ENCODE measurements around the gene YIPF2.
"Not testable (repeated sequence)": the region's sequence is repeated elsewhere in the genome, so short reads cannot be mapped to it uniquely, and the experiment has no call there.

YIPF2 gene

DNA sequence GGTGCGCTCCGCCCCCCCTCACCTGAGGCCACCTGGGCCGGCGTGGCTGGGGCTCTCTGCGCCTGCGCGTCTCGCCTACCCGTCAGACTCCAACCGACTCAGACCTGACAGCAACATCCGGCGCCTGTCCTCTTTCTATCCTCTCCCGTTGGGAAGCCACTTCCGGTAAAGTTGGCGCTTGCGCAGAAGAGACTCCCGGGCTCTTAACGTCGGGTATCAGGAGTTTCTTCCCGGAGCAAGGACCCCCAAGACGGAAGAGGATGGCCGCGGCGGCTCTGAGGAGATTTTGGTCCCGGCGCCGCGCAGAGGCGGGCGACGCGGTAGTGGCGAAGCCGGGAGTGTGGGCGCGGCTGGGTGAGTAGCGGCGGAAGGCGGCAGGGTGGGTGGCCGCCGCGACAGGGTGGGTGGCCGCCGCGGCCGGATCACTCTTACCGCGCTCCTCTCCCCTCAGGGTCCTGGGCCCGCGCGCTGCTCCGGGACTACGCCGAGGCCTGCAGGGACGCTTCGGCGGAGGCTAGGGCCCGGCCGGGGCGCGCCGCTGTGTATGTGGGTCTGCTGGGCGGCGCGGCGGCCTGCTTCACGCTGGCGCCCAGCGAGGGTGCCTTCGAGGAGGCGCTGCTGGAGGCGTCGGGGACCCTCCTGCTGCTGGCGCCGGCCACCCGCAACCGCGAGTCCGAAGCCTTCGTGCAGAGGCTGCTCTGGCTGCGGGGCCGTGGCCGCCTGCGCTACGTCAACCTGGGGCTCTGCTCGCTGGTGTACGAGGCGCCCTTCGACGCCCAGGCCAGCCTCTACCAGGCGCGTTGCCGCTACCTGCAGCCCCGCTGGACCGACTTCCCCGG is at the start of gene YIPF2, which contains the start of gene TIMM29:
TSS of gene YIPF2 (minus strand) at position 77 of the 839 bp plus-strand sequence. CDS start 229 bp downstream, outside the sequence.
TSS of gene TIMM29 (plus strand) at position 249 of the 839 bp plus-strand sequence. CDS start at position 261, 12 bp downstream.
- peak; percentile 95 for DNase-seq (ENCODE audit: low read depth)

DNA sequence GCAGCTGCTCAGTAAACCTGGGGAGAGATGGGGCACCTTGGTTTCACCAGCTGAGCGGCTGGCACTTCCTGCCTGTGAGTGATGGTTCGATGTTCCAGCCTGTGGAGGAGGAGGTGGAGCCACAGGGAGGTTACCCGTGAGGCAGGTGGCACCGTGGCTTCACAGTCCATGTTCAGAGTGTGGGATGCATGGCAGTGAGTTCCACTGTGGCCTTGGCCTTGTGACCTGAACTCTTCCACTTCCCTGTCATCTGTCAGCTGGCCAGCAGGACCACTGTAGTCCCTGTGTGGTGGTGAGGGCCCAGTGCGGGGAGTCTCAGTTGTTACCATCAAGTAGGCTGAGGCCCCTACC is 49.3 kb upstream of the YIPF2 start:
- DNase-seq (ENCODE audit: low read depth) = no peak

GRCh38 chr19:10976131-10976892 is 47.9 kb upstream of the YIPF2 start:
- DNase-seq (ENCODE audit: low read depth) = no peak

- no peak for DNase-seq (ENCODE audit: low read depth)
Measured at GRCh38 chr19:10975374-10976130, 47.1 kb upstream of the YIPF2 start.

DNA sequence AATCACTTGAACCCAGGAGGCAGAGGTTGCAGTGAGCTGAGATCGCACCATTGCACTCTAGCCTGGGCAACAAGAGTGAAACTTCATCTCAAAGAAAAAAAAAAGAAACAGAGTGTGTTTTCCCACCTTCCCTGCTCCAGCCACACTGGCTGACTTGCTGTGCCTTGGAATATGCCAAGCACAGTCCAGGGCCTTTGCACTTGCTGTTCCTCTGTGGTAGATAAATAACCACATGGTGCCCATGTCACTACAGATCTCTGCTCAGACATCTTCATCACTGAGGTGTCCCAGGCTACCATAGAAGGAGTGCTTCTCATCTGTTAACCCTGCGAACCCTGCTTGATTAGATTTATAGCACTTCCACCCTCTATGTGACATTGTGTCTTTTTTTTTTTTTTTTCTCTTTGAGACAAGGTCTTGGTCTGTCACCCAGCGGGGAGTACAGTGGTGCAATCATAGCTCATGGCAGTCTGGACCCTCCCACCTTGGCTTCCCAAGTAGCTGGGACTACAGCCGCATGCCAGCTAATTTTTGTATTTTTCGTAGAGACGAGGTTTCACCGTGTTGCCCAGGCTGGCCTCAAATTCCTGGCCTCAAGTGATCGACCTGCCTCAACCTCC is 42.8 kb upstream of the YIPF2 start:
- DNase-seq (ENCODE audit: low read depth) = no peak

- DNase-seq (ENCODE audit: low read depth) = no peak
Measured at GRCh38 chr19:10968527-10969135, 40.2 kb upstream of the YIPF2 start.

DNA sequence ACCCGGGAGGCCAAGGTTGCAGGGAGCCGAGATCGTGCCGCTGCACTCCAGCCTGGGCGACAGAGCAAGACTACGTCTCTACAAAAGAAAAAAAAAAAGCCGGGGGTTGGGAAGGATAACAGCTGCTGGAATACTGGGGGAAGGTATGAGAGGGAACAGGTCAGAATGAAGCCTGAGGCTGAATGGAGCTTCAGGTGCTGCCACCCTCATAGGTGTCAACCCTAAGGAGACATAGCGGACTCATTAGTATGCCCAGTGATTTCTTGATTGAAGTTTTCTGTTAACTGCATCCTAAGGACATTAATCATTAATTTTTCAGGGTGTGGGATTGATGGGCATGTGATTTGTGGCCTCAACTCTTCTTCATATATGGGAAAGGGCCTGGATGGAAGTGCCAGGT is 38.4 kb upstream of the YIPF2 start:
- DNase-seq (ENCODE audit: low read depth) = no peak

GRCh38 chr19:10965398-10965797 is 37.0 kb upstream of the YIPF2 start:
- no peak for DNase-seq (ENCODE audit: low read depth)

DNA sequence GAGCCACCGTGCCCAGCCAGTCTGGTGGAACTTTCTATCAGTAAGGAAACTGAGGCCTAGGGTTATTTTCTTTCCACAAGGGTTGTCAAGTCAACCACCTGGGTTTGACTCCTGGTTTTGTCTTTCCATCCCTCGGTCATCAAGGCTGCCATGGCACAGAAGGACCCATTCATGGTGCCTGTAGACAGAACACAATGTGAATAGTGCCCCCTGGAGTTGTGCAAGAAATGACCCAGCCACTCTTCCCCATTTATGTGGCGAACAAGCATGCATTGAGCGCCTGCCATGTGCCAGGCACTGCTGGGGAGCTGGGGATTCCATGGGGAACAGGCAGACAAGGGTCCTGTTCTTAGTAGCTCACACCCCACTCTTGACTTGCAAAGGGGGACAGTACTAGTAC is 36.5 kb upstream of the YIPF2 start:
- DNase-seq (ENCODE audit: low read depth) = no peak

DNA sequence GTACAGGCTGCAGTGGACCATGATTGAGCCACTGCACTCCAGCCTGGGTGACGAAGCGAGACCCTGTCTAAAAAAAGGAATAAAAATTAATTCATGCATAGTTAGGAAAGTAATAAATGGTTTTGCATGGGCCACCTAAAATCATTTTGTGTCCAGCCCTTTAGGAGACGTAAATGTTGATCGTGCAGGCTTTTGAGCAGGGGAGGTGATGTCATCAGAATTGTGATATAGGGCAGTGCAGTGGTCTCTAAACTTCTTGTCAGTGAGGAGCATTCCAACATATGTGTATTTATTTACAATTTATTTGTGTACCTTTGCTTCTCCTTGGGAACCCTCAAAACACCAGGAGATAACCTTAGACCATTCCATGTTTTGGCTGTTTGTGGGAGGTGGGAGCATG is 35.4 kb upstream of the YIPF2 start:
- no peak for DNase-seq (ENCODE audit: low read depth)

DNA sequence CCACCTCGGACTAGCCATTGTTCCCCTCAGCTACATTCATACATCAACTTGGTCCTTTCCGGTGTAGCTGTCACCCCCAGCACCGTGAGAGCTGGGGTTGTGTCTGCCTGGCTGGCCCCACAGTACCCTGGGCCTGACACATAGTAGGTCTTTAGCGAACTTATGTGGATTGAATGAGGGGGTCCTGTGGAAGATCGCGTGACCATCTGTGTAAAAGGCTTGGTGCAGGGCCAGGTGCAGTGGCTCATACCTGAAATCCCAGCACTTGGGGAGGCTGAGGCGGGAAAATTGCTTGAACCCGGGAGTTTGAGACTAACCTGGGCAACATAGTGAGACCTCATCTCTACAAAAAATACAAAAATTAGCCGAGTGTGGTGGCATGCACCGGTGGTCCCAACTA is 34.4 kb upstream of the YIPF2 start:
- DNase-seq (ENCODE audit: low read depth) = no peak

DNA sequence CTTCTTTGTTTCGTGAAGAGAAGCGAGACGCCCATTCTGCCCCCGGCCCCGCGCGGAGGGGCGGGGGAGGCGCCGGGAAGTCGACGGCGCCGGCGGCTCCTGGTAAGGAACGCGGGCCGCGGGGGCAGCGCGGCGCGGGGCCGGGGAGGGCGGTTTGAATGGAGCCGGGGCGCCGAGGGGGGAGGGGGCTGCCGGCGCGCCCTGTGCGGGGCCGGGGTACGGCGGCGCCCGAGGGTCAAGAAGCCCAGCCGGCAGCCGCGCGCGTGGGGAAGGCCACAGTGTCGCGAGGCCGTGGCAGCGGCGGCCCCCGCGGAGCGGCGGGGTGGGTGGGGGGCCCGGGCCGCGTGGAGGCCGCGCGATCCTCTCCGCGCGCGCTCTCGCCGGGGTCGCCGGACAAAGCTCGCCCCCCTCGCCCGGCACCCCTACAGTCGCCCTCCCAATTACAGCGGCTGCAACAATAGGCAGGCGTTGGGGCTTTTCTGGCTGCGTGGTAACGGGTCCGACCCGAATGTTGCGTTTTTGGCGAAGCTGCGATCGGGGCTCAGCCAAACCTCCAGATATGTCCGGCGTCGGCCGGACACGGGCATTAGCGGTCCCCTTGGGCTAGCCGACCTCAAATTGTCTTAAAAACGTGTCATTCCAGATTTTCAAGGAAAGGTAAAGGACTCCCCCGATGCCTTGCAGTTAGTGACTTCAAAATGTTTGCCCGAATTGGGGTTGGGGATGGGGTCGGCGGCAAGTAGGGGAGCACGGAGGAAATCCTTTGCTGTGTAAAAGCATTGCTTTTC is 32.8 kb upstream of the YIPF2 start:
- DNase-seq (ENCODE audit: low read depth) = peak; percentile 26

DNA sequence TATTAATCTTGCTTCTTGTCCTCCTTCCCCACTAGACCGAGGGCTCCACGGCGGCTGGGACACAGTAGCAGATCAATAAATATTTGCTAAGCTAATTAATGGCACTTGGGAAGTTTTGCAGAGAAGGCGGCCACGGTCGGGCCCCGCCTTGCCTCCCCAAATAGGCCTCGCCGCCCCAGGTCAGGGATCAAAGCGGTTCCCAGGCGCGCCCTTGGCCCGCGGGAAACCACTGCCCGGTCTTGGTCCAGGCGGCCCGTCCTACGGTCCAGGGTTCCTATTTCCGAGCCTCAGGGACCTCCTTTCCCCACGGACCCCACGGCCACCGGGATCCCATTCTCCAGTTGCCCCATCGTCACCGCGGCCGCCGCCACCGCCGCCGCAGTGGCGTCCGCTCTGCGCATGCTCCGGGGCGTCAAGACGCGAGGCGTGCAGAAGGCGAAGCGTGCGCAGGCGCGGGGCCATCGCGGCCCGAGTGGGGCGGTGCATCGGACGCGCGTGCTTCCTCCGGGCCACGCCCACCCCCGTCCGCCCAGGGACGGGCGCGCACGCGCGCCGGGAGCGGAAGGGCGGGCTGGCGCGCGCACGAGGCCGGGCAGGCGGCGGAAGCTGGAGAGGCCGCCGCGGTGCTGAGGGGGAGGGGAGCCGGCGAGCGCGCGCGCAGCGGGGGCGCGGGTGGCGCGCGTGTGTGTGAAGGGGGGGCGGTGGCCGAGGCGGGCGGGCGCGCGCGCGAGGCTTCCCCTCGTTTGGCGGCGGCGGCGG is 32.1 kb upstream of the YIPF2 start, which contains the start of gene SMARCA4:
TSS of gene SMARCA4 (plus strand) at position 717 of the 759 bp plus-strand sequence. CDS start 23,122 bp downstream, outside the sequence.
- peak; percentile 97 for DNase-seq (ENCODE audit: low read depth)

GRCh38 chr19:10959277-10959968 is 31.0 kb upstream of the YIPF2 start:
- not testable (repeated sequence) for DNase-seq (ENCODE audit: low read depth)

DNA sequence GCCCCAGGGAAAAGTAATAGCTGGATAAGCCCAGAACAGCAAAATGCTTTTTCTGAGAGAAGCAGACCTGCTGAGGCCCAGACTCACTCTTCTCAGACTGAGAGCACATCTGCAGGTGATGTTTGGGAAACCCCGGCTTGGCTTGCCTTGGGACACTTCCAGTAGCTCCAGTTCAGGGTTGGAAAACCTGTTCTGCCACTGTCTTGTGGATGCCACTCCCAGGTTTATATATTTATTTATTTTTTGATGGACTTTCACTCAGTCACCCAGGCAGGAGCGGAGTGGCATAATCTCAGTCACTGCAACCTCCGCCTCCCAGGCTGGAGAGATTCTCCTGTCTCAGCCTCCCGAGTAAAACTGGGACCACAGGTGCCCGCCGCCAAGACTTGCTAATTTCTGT is 24.4 kb upstream of the YIPF2 start:
- DNase-seq (ENCODE audit: low read depth) = no peak

GRCh38 chr19:10946958-10947657 is 18.7 kb upstream of the YIPF2 start:
- no peak for DNase-seq (ENCODE audit: low read depth)

GRCh38 chr19:10945264-10945663 is 16.8 kb upstream of the YIPF2 start:
- DNase-seq (ENCODE audit: low read depth) = no peak

GRCh38 chr19:10943412-10943811 is 15.0 kb upstream of the YIPF2 start:
- not testable (repeated sequence) for DNase-seq (ENCODE audit: low read depth)

DNA sequence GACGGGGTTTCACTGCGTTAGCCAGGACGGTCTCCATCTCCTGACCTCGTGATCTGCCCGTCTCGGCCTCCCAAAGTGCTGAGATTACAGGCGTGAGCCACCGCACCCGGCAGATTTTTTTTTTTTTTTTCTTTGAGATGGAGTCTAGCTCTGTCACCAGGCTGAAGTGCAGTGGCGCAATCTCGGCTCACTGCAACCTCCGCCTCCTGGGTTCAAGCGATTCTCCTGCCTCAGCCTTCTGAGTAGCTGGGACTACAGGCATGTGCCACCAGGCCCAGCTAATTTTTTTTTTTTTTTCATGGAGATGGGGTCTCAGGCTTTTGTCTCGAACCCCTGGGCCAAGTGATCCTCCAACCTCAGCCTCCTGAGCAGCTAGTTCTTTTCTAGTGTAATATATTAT is 13.2 kb upstream of the YIPF2 start:
- not testable (repeated sequence) for DNase-seq (ENCODE audit: low read depth)
